HG03139 (cell line): ENCODE results near the gene ITSN2.
A peak's percentile ranks its signal among the peaks of the same experiment; 100 is the strongest.

Source experiments
- ATAC-seq: cut with Tn5 transposase; IDR thresholded peaks from one replicate; pipeline ENCODE4 v1.9.1; 2021; ENCODE audit not compliant: unreplicated experiment

The ITSN2 gene

DNA sequence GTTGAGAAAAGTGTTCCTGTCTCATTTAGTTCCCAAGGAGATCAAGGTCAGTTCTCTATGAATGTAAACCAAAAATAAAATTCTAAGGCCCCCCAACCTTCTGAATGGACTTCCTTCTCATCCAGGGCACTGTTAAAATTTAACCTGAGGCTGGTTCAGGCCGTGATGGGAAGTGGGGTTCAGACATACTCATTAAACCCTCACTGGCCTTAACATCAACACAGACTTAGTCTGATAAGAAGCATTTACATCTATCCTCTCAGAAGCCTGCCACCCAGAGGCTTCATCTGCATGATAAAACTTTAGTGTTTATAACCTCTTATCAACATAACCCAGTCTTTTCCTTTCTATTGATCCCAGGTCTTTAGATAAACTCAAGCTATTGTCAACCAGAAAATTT is 22.4 kb downstream of the ITSN2 start:
- no peak for ATAC-seq

DNA sequence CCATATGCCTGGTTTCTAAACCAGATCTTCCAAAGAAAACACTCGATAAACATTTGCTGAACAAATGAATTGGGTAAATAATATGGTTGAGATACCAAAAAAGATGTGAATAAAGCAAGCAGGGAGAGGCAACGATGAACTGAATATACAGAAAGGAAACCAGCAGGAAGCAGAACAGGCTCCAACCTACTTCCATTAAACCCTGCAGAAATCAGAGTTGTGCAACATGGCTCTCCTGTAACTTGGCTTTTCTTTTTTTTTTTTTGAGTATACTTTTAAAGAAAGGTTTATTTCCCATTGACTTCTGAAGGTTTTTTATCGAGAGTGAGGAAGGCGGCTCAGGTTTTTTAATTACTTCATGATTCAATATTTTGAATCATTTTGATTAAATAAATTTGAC is 23.5 kb downstream of the ITSN2 start:
- no peak for ATAC-seq

DNA sequence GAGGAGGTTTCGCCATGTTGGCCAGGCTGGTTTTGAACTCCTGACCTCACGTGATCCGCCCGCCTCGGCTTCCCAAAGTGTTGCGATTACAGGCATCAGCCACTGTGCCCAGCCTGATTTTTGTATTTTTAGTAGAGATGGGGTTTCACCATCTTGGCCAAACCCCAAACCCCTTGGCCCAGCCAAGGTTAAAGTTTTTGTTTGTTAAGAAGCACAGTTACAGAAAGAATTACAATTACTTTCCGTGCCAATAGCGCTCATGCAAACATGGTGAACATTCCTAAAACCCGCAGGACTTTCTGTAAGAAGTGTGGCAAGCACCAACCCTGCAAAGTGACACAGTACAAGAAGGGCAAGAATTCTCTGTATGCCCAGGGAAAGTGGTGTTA is 26.1 kb downstream of the ITSN2 start:
- ATAC-seq: no peak

DNA sequence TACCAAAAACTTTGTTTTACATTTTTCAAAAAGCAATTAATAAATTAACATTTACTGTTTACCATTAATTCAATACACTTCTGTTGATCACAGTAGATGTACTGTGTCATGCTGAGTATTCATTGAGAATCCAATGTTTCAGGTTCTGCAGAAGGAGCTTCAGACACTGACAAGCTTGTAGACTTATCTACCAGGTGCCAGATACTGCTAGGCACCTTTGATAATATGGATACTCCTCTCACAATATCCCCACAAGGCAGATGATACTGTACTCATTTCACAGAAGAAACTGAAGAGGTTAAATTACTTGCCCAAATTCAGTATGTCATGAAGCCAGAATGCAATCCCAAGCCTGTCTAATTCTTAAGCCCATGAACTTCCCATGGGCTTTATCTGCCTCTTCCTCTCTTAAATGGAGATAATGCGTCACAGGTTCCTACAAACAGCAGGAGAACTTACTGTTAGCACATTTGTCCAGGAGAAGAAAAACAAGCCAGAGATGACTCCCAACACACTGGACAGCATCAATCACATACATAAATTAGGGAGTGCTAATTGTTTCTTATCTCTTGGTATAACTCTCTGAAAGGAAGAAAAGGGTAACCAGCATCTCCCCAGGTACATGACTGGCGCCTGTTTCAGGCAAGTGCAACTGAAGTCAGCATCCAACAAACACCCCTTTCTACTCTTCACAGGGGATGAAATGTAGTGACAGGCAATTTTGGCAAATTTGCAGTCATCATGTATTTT is 27.4 kb downstream of the ITSN2 start:
- no peak for ATAC-seq

DNA sequence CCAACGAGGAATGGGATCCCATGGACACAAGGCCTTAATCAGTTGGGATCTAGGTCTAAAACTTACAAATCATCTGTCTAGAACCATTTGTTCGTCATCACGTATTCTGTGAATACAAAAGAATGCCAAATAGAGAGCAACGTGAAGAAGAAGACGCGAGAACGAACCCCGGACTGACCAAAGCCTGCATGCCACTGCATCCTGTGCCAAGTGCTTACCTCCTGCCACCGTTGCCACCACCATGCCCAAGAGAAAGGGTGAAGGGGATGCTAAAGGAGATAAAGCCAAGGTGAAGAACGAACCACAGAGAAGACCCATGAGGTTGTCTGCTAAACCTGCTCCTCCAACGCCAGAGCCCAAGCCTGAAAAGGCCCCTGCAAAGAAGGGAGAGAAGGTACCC is 30.2 kb downstream of the ITSN2 start:
- ATAC-seq: no peak

DNA sequence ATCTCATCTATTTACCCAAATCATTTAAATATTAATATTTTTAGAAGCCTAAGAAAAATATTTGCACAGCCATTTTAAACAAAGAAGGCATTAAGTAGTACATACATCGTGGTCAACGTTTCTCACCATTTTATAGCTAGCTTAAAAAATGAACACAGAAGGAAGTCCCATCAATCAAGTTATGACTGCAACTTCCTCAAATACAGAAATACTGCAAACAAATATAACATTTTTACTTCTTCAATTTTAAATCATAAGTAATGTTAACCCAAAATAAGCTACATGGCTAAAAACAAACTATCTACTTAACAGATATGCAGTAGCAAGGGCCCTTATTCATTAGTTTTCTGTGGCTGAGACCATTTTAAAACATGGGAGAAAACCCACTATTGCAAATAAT is 30.6 kb downstream of the ITSN2 start:
- ATAC-seq: no peak

DNA sequence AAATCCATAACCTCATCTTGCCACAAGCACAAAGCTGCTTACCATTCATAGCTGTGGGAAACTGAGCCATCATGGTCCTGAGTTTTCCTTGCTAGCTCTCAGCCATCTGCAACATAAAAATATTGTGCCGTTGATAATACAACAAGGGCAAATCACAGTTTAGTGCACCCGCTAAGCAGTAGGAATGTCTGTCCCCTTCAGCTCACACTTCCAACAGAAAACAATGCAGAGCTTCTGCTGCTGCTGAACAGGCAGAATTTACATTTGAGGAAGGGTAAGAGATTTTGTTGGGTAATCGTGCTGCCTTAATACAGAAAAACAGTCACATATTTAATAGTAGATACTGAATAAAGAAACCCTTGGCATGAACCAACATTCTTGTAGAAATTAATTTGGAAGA is 32.3 kb downstream of the ITSN2 start:
- ATAC-seq: no peak

DNA sequence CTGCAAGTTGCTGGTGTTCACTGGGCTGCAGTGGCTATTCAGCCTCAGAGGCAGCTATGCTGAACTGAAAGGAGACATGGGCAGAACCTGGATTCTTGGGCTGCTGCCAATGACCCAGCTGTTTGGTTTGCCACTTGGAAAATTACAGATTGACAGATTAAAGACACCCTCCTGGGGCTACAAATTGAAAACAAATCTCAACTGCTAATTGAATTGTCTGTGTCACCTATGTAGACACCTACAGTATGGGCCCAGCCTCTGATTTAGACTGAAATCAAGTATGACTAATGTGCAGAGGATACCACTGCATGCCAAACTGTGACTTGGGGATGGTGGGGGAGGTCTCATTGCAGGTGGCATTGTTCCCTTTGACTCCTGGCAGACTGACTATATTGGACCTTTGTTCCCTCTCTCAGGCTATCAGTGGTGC is 42.8 kb downstream of the ITSN2 start:
- ATAC-seq: no peak

DNA sequence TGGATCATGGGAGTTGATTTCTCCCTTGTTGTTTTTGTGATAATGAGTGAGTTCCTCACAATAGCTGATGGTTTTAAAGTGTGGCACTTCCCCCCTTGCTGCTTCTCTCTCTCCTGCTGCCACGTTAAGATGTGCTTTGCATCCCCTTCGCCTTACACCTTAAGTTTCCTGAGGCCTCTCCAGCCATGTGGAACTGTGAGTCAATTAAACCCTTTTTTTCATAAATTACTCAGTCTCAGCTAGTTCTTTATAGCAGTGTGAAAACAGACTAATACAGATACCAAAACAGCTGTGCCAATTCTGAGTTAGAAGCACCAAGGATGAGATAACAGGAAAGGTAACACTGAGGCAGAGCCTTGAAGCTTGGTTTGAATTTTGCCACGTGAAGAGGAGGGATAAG is 44.7 kb downstream of the ITSN2 start:
- ATAC-seq: peak; percentile 55

DNA sequence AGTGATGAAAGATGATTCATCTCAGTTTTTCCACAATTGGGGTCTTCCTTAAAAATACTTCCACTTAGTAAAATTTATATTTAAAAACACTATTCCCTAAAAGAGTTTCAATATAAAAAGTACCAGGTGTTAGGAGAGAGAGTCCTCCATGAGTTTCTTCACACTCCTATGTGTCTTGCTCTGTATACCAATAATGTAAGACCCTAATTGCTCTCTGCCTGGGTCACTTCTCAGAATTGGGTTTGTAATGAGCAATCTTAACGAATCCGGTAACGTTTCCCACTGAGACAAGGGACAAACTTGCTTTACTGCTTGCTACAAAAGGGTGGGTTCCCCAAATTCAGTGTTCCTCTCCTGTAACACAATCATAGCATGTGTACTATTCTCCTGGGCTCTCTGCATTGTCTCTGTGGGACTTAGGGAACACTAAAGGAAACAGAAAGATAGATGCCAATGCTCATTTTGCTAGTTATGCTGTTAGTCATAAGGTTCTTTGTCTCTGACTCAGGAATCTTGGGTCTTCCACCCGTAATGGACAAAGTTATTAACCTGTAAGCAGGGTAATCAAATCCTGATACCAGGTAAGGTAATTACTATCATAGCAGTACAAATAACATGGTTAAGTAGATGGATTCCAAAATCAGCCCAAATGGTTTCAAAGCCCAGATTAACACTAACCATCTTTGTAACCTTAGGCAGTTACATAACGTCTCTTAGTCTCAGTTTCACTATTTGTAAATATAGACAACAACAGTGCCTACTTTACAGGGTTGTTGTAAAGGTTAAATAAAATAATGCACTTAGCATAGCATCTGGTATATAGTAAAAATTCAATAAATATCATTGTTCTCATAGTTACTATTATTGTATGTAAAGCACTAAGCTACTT is 46.3 kb downstream of the ITSN2 start:
- ATAC-seq: no peak

DNA sequence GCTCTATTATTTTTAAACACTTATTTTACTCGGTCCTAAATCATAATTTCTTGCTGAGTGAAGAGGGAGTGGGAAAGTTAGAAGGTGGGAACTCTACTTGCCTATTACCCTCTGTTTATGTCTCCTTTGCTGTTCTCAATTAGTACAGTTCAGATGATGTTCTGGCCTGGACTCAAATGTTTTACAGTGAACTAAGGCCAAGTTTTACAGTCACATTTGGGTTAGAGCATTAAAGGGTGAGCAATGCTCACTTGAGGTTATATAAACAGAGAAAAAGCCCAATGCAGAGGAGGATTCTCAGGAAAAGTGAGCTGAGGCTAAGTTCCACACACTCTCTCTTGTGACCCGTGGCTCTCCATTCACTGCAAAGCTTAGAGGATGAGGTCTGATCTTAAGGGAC is 52.4 kb downstream of the ITSN2 start:
- ATAC-seq: no peak

DNA sequence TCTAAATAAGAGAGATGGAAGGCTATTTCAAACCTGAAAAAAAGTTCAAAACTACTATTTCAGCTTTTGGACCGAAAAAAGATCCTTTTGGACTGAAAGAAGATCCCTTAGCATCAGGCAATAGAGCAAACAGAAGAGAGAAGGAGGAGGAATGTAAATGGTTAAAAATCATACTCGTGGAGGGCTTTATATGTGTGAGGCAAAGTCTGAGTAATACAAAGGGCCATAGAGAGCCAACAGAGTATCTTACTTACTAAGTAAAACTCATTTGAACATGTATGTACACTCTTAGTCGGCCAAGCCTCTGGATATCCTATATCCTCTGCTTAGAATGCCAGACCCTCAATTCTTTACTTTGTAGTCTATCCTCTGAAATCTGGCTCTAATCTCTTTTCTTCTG is 55.7 kb downstream of the ITSN2 start:
- no peak for ATAC-seq

DNA sequence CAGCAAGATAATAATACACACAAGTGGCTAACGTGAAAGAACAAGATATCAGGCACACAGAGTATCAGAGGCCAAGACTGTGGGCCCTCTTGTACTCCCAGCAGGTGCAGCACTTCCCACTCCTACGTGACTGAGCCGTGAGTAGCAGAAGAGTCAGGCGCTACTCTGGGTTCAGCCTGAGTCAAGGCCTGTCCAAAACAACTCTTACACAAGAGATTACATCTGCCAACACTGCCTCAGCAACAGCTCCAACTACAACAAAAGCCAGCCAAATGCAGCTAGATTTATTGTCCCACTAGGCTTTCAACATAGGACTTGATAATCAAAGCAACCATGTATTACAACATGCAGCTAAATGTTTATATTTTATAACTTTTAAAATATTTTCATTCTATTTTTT is 56.2 kb downstream of the ITSN2 start:
- no peak for ATAC-seq

DNA sequence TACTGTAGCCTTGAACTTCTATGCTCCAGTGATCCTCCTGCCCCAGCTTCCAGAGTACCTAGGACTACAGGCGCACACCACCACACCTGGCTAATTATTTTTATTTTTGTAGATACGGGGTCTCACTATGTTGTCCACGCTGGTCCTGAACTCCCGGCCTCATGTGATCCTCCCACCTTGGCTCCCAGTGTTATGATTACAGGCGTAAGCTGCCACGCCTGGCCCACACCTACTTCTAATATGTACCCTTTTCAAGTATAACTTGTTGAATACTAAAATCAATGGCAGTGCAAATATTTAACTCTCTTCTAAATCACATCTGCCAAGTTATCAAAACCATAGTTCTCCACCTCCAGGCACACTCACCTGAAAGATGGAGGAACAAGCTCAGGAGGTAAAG is 58.7 kb downstream of the ITSN2 start:
- ATAC-seq: no peak

DNA sequence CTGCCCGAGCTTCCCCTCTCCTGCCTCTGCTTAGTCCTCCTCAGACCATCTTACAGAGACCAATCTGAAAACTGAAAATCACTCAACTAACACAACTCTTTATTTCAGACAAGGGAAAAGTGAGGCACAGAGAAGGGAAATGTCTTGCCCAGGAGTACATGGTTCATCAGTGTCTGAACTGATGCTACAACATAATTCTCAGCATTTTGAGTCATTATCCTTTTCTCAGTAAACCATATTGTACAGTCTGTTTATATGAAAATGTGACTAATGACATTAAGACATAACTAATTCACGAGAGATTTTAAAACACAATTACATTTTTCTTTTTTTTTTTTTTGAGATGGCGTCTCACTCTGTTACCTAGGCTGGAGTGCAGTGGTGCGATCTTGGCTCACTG is 62.7 kb downstream of the ITSN2 start:
- no peak for ATAC-seq

DNA sequence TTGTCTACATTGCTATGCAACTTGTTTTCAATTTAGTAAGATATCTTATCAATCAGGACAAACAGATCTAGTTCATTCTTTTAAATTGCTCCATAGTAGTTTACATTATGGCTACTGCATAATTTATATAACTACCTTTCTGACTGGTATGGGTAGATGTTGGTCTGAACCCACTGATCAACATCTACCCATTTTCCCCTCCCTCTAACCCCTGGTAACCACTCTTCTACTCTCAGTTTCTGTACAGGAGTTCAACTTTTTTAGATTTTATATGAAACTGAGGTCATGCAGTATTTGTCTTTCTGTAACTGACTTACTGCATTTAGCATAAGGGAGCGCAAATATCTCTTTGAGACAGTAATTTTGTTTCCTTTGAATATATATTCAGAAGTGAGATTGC is 73.2 kb downstream of the ITSN2 start:
- ATAC-seq: no peak

DNA sequence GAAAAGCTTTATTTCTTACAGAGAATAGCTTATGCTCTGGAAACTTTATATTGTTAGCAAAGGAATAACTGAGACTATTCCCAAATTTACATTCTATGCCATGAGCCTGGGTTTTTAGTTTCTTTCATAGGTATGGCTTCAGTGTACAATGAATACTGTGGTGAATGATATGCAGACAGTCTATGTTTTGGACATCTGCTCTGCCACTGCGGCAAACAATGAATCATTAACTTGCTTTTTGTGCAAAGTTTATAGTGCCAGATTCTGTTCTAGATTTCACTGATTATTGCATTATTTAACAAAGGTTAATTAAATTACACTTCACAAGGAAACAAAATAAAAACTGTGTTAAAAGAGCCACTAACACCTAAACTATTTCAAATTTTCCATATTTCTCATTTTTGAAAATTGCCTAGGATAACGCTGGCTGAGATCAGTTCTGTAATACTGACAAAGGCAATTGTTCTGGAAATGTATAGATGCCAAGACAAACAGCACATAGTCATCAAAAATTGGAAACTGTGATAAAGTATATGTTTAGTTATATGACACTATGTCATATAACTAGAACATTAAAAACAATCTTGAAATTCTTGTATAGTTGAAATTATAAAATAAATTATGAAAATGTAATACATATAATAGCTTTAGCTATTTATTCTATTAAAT is 74.7 kb downstream of the ITSN2 start:
- no peak for ATAC-seq

DNA sequence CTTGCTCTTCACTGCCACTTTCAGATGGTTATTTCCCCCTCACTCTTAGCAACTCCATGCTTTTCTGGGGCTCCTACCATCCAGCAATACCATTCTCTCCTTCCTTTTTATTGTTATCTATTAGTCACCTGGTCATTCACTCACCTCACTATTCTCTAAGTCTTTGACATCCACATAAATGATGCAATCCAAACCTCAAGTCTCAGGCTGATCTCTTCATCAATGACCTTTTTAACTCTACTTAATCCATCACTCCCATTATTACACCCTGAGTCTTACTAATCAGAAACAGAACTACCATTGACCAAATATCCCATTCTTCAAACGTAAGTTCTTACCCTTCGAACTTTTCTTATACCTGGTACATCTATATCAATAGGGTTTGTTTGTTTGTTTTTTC is 79.7 kb downstream of the ITSN2 start:
- ATAC-seq: no peak

DNA sequence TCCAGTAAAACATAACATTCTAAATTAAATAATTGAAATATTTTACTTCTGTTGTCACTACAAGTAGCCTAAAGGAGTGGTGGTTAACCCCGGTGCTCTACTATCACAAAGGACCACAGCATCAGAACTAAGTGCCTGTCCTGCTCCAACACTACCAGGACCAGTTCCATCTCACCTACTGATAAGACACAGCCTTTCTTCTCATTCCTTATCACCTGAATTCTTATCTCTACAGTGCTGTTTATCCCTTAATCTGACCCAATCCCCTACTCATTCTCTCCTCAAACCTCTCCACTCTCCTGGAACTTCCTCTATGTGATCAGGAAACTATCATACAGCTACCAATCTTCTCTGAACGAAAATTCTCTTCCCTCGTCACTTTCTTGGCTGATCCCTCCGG is 80.2 kb downstream of the ITSN2 start:
- no peak for ATAC-seq

DNA sequence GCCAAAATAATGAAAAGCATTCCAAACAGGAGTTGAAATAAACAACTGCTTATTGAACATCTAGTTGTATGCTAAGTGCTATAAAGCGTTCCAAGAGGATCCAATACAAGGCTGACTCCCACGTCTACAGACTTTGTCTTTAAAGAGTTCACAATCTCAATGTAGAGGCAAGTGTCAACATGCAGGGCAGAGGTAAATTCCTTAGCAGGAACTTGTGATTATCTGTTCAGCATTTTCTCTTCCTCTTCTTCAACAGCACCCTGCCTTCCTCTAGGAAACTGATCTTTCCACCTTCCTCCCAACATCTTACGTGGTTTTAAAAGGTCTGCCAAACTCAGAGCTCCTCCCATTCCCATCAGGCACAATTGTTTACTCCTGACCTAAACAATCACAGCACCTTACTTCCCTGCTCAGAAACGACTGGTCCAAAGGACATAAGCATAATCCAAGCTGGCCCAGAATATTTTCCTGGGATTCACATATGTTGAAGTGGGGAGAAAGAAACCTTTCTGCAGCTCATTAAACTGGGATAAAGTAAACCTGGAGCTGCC is 83.9 kb downstream of the ITSN2 start:
- no peak for ATAC-seq

DNA sequence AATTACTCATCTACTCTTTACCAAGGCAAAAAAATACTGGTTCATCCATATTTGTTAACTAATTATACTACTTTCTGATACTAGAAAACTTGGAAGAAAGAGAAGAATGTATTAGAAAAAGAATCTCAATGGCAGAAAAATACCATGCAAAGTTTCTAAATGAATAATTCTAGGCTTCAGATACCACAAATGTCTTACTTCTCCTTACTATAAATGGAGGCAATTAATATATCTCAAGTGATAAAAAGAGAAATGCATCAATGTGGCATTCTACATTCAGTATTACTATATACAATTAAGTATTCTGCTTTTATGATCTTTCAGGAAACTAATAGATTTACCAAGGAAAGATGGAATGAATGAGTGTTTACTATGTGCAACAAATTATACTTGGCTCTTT is 85.5 kb downstream of the ITSN2 start:
- no peak for ATAC-seq

DNA sequence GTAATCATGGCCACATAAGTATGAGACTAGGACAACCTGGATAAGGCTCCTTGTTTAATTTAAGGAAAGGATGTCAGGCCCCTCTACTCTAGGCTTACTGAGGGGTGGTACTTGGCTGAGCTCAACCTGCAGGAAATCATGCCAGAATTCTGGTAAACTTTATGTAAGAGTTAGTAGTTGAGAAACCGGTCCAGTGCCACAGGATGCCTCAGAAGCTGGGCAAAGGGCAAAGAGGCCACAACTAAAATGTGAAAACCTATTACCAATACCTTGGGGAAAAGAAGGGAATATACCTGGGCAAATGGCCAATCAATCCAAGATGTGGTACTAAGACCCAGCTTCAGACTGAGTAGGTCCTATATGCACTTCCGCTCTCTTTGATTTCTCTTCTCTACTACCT is 86.7 kb downstream of the ITSN2 start:
- no peak for ATAC-seq
